GM18526 (cell line): ENCODE measurements around the gene CCDC134.
A peak's percentile ranks its signal among the peaks of the same experiment; 100 is the strongest.

Experiments
- POLR2A ChIP-seq: IDR thresholded peaks from 3 replicates; pipeline ENCODE4 v1.6.1; 2011; ENCODE audit not compliant: insufficient read length; ENCODE audit errors: extremely low read depth

The CCDC134 gene

DNA sequence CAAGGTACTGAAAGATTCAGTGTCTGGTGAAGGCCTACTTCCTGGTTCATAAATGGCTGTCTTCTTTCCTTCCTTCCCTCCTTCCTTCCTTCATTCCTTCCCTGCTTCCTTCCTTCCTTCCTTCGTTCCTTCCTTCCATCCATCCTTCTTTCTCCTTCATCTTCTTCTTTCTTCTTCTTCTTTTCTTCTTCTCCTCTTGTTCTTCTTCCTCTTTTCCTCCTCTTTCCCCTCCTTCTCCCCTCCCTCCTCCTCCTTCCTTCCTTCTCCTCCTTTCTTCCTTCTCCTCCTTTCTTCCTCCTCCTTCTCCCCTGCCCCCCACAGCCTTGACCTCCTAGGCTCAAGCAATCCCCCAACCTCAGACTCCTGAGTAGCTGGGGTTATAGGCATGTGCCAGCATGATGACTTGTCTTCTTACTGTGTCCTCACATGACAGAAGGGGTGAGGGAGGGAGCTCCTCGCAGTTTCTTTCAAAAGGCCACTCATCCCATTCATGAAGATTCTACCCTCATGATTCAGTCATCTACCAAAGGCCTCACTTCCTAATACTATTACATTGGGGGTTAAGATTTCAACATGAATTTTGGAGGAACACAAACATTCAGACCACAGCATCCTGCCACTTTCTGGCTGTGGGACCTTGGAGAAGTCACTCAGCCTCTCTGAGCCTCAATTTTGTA lies 22.6 kb upstream of the CCDC134 start:
- TF ChIP-seq POLR2A, result no peak

- TF ChIP-seq POLR2A, result no peak
Observed at GRCh38 chr22:41779929-41780505, 20.5 kb upstream of the CCDC134 start.

DNA sequence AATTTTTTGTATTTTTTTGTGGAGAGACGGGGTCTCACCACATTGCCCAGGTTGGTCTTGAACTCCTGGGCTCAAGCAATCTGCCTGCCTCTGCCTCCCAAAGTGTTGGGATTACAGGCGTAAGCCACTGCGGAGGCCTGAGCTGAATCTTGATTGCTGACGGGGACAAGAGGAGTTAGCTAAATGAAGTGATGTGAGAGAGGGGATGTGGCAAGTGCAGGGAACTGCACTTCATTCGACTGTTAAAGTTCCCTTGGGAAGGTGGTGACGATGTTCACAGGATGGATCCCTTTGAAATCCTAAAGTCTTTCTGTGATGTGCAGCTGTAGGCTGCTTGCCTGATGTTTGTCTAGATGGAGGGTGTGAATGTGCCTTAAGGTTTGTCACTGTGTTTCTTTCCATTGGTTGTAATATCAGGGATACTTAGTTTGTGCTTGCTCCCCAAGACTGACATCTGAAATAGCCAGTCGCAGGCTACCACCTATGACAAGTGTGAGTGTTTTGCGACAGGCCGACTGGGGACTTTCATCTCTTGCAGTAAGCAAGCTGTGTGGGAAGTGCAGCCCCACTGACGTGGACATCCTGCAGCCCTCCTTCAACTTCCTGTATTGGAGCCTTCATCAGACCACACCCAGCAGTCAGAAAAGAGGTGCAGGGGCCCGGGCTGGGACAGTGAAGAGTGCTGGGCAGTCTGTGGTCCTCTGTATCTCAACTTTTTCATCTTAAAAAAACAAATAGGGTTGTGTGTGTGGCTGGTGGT lies 19.6 kb upstream of the CCDC134 start:
- peak; percentile 73 for TF ChIP-seq POLR2A

- no peak for TF ChIP-seq POLR2A
Observed at GRCh38 chr22:41781507-41781906, 19.0 kb upstream of the CCDC134 start.

GRCh38 chr22:41782316-41782715 lies 18.2 kb upstream of the CCDC134 start:
- TF ChIP-seq POLR2A, result no peak

DNA sequence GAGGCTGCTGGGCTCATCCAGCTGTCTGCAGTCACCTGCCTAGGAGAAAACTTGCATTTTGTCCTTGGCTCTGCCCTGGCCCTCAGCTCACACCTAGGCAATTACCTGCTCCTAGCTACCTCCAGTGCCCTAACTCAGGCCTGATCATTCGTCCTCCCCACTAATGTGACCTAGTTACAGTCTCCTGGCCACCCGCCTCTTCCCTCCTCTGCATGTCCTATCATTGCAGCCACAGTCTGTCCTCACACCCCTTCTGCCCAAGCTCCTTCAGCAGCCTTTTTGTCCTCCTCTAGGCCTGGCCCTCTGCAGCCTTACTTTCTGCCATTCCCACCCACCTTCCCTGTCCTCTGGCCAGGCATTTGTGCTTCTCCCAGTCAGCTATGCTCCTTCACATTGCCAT lies 17.7 kb upstream of the CCDC134 start:
- TF ChIP-seq POLR2A, result no peak

- TF ChIP-seq POLR2A, result no peak
Observed at GRCh38 chr22:41787331-41787730, 13.1 kb upstream of the CCDC134 start.

- no peak for TF ChIP-seq POLR2A
Observed at GRCh38 chr22:41793871-41794270, 6.6 kb upstream of the CCDC134 start.

DNA sequence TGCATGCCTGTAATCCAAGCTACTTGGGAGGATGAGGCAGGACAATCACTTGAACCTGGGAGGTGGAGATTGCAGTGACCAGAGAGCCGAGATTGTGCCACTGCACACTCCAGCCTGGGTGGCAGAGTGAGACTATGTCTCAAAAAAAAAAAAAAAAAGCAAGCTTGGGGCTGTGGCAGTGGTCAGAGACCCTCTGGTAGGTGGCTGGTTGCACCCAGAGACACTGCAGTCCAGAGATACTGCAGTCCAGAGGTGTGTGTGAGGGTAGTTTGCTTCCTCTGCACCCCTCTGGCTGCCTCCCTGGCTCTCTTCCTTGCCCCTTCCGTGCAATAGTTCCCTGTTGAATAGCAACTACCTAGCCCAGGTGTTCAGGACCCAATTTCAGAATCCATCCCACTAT lies 1.7 kb upstream of the CCDC134 start:
- TF ChIP-seq POLR2A, result no peak

DNA sequence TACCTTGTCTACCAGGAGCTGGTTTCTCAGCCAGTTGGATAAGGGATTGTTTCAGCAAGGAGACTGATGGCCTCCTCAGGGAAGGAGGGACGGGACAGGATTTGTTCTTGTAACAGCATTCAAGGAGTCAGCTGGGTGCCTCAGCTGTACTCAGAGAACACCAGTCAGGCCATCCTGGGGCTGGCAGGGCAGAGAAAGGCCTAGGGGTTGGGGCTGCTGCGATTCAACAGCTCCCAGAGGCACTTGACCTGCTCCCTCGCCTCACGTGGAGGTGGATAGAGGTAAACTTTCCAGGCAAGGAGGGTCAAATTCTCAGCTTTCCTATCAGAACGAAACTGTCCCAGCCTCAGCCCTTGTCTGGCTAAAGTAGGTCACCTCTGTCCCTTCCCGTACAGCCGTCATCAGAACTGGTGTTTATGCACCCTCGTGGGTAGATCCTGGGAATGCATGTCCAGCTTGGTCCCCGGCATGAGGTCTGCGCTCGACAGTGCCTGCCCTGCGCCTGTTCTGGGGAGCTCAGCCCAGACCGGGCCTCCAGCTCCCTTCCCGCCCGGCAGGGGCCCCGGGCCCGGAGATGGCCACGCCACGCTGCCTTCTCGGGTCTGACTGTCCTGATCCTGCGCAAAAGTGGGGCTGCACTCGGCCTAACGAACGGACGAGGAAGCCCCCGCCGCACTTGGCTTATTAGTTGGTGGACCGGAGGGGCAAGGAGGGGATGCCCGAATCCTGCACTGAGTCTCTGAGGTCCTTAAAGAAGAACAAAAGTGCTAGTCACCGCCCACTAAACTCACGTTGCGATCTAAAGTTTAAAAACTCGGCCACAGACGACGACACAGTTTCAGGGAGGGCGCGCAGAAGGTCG lies 762 bp upstream of the CCDC134 start:
- TF ChIP-seq POLR2A, result no peak

DNA sequence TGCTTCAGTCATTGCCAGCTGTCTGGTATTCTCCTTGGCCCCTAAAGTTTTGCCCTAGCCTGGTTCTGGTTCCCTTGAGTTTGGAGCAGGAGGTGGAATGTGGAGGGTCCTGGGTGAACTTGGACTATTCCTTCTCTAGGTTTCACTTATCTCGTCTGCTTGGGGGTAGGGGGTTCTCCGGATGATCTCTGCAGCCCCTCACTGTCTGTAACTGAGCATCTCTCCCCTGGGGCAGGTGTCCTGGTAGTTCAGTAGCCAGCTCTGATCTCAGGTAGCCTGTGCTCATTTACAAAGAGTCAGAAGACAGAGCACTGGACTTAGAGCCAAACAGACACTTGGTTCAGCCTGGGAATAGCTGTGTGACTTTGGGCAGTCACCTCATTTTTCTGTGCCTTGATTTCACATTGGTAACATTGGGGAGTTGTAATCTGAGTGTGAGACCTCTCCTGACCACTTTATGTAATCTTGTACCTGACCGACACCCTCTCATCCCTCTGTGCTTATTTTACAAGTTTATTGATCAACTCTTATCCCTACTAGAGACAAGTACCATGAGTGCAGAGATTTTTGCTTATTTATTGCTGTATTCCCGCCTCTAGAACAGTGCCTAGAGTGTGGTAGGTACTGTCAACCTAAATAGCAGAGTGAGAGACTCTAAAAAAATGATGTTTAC lies 804 bp downstream of the CCDC134 start:
- no peak for TF ChIP-seq POLR2A

- TF ChIP-seq POLR2A, result no peak
Observed at GRCh38 chr22:41801886-41802285, 1.4 kb downstream of the CCDC134 start.

DNA sequence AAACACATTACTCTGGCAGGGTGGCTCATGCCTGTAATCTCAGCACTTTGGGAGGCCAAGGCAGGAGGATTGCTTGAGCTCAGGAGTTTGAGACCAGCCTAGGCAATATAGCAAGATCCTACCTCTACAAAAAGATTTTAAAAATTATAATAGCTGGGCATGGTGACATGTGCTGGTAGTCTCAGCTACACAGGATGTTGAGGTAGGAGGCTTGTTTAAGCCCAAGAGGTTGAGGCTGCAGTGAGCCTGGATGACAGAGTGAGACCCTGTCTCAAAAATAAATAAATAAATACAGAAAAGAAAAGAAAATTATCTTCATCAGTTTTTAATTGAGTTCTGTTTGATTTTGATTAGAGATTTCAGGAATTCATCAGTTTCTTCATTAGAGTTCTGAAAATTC lies 5.2 kb downstream of the CCDC134 start:
- no peak for TF ChIP-seq POLR2A

DNA sequence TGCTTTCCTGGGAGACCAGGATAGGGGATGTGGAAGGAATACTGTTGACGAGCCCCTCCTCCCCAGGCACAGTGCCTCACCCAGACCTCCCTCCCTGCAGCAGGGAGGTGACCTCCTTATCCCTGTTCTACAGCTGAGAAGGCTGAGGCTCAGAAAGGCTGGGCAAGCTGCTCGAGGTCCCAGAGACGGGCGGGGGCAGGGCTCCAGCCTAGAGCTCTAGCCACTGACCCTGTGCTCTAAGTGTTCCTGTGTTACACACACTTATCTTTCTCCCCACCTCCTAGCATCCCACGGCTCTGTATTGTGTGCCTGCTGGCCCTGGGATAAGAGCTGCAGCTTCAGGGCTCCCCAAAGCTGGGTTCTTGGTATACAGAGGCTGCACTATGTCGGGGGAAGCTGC lies 7.9 kb downstream of the CCDC134 start:
- TF ChIP-seq POLR2A, result no peak

GRCh38 chr22:41810022-41810421 lies 9.5 kb downstream of the CCDC134 start:
- no peak for TF ChIP-seq POLR2A
